HG02970 (cell line): ENCODE measurements around the gene TMEM33.

Experiments used
- ATAC-seq: cut with Tn5 transposase; IDR thresholded peaks from one replicate; pipeline ENCODE4 v1.9.1; 2021; ENCODE audit warnings: mild to moderate bottlenecking, moderate library complexity, moderate number of reproducible peaks; ENCODE audit not compliant: unreplicated experiment, low FRiP score

Gene TMEM33

DNA sequence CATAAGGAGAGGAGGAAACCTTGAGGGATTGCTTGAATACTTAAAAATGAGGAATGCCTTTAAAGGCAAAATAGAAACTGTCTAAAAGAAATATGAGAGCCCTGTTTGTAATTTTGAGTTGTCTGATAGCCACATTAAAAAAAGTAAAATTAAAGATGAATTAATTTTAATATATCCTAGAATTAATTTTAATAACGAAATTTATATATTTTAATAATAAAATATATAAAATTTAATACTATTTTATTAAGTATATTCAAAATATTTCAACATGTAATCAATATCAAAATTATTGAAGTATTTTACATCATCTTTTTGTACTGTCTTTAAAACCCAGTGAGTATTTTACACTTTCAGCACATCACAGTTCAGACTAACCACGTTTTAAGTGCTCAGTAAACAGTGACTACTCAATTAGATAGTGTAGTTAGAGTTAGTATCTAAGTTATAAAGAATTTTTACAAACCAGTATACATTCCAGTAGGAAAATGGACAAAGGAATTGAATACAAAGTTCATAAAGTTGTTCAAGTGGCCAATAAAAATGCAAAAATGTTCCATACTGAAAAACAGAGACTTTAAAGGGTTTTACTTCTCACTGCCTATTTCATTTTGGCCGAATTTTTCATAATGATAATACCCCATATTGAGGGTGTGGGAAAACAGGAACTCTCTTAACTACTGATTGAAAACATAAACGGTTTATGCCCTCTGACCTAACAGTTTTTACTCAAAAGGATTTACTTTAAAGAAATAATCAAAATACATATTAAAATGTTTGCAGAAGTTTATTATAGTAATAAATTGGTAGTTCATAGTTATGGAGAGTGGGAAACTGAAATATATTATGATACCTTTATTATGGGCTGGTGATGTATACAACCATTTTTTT lies 58.0 kb downstream of the TMEM33 start:
- no peak for ATAC-seq

DNA sequence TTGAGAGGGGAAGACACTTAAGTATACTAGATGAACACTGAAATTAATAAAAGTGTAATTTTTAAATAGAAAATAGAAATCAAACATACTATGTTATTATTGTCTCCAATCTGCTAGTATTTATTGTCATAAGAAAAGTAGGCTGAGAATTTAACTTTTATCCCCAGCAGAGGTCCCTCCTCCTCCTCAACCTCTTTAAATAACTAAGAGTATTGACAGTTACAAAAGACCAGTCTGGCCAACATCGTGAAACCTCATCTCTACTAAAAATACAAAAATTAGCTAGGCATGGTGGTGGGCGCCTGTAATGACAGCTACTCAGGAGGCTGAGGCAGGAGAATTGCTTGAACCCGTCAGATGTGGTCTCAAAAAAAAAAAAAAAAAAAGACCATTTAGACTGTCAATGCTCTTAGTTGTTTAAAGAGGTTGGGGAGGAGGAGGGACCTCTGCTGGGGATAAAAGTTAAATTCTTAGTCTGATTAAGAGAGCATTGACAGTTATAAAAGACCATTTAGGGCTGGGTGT lies 59.3 kb downstream of the TMEM33 start:
- no peak for ATAC-seq

DNA sequence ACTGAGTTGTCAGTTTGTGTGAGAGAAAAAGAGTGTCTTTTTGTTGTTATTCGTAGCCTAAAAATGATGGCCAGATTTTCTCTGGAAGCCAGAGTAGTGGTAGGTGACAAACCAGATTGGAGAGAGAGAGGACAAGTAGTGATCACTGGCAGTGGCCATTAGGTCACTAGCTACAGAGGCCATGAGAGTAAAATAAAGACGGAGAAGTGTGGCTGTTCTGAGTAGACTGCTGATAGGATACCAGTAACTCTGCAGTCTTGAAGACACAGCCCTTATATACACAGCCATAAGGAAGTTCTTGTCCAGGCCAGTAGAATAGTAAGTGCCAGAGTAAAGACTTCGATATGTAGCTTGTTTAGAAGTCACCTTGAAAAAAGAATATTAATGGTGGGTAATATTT lies 62.8 kb downstream of the TMEM33 start:
- ATAC-seq, result no peak

- ATAC-seq, result no peak
Measured at GRCh38 chr4:41999321-41999720, 64.1 kb downstream of the TMEM33 start.

- no peak for ATAC-seq
Measured at GRCh38 chr4:42008011-42008786, 73.0 kb downstream of the TMEM33 start.
